C4-2B (cell line): Measurements from ENCODE around the gene ELL.

Source experiments
- CTCF ChIP-seq: fragments of 450-650 bp; conservative IDR thresholded peaks from 2 replicates; pipeline ENCODE4 v1.5.1; 2017; ENCODE audit warnings: mild to moderate bottlenecking
- ZFX ChIP-seq: fragments of 450-650 bp; IDR thresholded peaks from 2 replicates; pipeline ENCODE4 v1.6.1; 2017

GRCh38 chr19:18484992-18485391, 36.9 kb downstream of the ELL start:
- TF ChIP-seq ZFX (no peak), CTCF (no peak)
